Amniotic stem cell (primary cell): Measurements from ENCODE around the gene TOX2.

Source experiments
- DNase-seq: peaks from one replicate; lab custom pipeline; 2025; lab: John Stamatoyannopoulos, UW

TOX2 gene, protein sequence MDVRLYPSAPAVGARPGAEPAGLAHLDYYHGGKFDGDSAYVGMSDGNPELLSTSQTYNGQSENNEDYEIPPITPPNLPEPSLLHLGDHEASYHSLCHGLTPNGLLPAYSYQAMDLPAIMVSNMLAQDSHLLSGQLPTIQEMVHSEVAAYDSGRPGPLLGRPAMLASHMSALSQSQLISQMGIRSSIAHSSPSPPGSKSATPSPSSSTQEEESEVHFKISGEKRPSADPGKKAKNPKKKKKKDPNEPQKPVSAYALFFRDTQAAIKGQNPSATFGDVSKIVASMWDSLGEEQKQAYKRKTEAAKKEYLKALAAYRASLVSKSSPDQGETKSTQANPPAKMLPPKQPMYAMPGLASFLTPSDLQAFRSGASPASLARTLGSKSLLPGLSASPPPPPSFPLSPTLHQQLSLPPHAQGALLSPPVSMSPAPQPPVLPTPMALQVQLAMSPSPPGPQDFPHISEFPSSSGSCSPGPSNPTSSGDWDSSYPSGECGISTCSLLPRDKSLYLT

DNA sequence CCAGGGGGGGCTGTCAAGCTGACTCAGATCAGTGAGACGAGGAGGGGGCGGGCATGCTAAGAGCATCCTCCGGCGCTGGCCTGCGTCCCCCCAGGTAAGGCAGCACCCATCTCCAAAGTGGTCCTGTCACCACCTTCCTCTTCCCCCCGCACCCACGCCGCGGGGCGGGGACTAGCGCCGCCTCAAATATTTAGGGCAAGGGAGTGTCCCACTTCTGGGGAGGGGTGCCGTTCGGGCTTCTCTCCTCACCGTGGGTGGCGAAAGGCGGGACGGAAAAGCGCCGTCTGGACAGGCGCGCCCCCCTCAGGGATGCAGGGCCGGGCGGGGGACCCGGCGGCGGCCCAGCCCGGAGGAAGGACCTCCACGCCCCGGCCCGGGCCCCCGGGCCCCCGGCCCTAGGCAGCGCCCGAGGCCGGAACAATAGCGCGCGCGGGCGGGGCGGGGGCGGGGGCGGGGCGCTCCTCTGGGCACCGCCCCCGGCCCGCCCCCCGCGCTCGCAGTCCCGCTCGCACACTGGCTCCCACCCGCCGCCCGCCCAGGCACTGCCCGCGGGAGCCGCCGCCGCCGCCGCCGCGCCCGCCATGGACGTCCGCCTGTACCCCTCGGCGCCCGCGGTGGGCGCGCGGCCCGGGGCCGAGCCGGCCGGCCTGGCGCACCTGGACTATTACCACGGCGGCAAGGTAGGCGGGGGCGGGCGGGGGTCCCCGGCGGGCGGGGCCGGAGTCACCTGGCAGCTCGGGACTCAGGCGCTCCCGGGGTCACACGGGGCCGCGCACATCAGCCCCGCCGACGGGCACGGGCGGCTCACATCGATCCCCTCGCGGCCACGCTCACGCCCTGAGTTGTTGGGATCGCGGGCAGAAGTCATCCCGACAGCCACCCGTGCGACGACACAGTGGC, at the start of gene TOX2:
TOX2 (plus strand) TSS at position 542 of the 900 bp plus-strand sequence; CDS start at position 582, 40 bp downstream.
- DNase-seq: no peak

DNA sequence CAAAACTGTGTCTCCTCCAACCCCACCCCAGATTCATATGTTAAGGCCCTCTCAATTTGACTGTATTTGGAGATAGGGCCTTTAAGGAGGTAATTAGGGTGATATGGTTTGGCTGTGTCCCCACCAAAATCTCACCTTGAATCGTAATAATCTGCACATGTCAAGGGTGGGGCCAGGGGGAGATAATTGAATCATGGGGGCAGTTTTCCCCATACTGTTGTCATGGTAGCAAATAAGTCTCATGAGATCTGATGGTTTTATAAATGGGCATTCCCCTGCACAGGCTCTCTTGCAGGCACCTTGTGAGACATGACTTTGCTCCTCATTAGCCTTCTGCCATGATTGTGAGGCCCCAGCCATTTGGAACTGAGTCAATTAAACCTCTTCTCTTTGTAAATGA, 46.6 kb upstream of the TOX2 start:
- no peak for DNase-seq

DNA sequence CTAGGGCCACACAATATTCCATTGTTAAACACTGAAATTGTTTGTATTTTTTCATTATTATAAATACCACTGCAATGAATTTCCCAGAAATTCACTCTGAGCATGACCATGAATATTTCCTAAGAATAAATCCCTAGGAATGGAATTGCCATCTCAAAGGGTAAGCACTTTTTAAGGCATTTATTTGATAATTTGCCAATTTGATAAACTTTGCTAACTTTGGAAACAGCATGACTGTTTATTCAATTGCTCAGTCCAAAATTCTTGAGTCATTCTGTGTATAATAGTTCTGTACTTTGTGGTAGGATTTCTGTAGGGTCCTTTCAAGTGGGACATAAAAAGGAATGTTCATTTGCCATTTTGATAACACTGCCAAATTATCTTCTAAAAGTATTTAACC, 44.2 kb upstream of the TOX2 start:
- DNase-seq: no peak

DNA sequence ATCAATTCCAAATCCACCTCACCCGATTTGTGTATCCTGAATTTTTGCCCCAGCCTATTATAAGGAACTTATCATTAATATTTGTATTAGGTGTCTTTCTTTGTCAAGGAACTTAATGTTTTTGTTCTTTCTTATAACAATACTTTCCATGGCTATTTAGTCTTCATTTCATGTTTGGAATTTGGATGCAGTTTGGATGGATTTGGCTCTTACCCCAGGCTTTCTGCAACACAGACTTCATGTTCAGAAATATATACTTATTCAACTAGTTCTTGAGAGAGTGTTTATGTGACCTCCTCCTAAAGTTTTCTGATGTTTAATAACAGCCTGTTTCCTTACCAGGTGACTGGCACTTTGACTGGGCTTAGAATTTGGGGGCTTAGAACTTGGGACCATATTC, 35.9 kb upstream of the TOX2 start:
- no peak for DNase-seq

DNA sequence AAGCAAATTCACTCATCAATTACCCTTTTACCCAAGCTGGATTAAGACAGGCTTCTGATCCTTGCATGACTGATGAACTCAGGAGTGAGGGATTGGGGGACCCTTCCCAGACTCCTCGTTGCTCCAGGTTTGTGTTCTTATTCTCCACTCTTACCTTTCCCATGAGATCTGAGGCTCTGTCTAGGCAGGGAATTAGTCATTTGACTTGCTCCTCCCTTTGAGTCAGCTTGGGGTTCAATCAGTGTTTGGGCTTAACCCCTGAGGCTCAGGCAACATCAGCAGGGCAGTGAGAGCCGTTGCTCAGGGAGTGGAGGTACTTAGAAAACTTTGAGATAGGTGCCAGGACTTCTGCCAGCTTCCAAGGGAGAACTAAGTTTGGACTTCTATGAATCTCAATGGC, 20.7 kb upstream of the TOX2 start:
- DNase-seq: no peak

DNA sequence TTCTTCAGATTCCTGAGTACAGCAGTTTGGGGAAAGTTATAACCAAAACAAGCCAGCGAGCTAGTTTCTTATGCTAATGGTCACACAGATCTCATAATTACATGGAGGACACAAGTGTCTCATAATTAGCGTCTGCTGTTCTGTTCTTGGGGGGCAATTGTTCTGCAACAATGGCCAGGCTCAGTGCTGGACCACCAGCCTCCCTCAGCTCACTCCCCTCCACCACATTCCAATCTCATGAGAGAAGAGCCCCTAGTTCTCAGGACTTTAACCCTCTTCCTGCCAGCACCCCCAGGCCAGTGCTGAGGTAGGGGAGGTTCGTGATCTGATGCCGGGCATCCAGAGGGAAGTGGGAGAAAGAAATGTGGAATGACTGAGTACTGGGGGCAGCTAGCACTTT, 20.2 kb upstream of the TOX2 start:
- DNase-seq: no peak

DNA sequence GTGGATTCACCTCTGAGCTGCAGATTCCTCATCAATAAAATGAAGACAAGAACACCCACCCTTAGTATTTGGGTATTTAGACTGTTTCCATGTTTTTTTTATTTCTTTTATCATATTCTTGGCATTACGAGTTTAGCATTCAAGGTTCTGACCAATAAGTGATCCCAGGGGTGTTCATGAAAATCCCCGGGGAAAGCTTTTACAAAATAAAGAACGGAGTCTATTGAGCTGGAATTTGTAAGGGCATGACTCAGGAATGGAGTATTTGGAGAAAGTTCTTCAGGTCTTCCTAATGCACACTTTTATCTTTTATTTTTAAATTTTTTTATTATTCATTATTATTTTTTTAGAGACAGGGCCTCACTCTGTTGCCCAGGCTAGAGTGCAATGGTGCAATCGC, 19.4 kb upstream of the TOX2 start:
- DNase-seq: no peak

DNA sequence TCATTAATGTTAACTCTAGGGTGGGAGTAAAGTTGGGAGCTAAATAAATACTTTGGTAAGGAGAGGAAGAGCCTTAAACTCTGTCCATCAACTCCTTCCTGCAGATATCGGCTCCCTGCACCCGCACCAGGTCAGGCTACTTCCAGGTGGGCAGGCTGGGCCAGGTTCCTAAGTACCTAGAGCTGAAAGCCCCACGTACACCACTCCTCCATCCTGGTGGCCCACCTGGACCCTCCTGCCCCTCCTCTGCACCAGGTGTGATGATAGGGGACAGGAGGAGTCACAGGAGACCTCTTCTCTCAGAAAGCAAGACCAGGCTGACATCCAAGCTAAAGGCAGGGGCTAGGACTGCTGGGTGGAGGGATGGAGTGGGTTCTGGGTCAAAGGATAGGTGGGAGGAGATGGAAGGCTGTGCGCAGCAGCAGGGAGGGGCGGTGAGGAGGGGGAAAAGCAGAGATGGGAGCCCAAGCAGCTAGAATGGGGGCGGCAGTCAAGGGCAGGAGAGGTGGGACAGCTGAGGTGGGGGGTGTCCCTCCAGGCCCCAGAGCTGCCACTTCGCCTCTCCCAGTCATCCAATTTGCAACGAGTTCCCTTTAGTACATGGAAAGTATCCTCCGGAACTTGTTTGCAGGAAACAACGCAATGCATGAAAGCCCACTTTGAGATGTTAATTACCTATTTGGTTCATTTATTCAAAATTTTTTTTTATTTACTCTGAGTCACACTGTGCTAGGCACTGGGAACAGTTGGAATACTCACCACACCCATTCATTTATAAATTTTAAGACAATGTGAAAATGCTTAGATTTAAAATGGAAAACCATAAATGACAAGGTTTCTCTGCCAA, 15.2 kb upstream of the TOX2 start:
- no peak for DNase-seq

DNA sequence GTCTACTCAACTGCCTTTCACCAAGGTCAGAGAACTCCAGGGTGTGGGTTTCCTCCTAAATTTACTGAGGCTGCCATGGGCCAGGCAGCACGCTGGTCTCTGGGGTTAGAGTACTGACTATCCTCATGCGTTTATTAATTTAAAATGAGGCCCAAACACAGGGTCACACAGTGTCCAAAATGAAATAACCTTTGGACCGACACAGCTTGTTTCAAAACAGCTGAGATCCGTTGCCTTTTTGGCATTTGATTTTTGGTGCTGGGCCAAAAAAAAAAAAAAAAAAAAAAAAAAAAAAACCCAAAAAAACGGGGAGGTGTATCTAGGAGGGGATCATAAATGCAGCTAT, 14.6 kb upstream of the TOX2 start:
- no peak for DNase-seq

DNA sequence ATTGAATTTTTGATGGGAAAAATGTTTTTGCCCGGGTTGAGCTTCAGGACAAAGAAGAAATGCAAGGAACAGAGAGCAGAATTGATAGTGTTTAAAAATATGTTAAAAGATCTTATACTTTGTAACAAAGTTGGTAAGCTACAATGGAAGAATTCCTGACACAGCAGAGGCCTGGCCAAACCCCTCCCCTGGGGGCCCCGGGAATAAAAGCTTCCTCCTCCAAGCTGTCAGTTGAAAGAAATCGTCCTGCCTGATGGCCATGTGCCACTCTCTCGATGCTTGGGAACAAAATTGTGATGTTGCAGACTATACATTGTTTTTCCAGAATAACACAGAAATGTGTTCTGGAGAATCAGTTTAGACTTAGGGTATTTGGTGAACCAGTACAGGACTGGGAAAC, 14.2 kb upstream of the TOX2 start:
- DNase-seq: no peak

DNA sequence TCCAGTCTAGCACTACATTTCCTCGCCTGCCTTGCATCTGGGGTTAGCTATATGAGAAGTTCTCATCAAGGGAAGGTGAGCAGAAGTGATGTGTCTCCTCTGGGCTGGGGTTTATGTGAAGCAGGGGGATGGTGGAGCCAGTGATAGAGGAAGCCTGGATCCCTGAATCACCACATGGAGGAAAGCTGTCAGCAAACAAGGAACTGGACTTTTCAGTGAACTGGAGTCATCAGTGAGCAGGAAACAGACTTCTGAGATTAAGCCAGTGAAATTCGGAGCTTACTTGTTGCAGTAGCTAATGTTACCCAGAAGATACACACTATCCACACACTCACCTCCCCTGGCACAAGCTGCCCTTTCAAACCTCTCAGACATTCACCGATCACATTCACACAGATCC, 13.4 kb upstream of the TOX2 start:
- DNase-seq: no peak

DNA sequence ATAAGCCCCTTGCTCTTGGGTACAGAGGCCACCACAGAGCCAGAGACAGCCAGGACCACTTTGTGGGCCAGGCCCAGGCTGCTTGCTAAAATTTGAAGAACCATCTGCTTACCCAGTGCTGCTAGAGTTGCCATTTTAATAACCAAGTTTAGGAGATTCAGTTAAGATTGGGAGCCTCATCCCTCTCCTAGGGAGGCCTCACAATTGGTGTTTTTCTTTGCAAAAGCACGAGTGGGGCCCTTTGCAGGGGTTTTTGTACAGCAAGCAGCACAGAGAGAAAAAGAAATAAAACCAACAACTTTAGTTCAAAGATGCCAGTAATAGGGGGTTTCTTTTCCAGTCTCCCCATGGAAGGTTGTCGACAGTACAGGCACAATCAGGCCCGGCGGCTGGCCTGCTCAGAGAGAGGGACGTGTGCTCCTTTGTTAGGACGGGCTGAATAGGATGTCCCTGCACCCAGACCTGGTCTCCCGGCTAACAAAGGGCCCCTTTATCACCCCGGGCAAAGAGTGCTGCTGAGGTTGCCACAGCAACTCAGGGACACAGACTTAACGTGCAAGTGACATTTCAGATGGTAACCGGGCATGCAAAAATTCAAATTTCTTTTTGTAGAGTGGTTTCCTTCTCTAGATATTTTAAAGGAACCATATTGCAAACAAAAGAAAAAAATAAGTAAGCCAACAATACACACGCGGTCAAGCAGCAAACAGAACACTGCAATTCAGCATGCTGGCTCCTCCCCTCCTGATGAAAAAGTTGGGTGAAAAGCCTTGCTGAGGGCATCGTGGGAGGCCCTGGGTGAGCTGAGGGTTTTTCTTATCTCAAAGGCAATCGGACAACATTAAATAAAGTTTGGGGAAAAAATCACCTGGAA, 10.5 kb upstream of the TOX2 start:
- DNase-seq: no peak

DNA sequence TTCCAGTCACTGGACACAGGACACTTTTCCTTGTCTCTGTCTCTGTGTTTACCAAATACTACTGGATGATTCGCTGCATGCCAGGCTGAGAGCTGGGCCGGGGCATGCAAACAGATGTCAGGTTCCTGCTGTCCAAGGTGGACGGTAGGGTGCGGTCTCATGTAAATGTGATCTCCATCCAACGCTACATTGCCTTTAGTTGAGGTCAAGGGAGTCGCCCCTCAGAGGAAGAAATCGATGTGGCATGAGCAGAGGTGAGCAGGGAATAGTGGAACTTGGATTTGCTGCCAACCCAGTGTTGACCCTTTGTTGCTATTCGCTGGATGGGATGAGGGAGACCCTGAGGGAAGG, 9.8 kb upstream of the TOX2 start:
- DNase-seq: no peak

DNA sequence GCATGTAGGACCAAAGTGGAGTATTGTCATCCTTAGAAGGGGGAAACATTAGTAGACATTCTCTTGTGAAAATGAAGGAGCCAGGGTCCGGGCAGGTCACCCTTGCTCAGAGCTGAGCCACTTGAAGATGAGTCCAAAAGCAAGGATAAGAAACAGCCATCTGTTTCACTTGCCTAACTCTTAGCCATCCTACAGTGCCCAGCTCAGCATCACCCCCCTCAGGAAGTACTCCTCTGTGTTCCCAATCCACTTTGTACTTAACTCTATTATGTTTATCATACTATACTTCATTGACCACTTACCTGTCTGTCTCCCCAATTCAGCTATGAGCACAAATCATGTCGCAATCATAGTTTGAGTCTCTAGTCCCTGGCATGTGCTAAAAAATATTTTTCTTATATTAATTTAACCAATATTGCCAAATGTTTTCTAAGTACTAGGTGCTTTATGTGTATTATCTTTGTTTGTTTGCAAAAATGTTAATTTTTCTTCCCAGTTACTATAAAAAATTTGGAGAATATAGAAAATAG, 8.1 kb upstream of the TOX2 start:
- no peak for DNase-seq

DNA sequence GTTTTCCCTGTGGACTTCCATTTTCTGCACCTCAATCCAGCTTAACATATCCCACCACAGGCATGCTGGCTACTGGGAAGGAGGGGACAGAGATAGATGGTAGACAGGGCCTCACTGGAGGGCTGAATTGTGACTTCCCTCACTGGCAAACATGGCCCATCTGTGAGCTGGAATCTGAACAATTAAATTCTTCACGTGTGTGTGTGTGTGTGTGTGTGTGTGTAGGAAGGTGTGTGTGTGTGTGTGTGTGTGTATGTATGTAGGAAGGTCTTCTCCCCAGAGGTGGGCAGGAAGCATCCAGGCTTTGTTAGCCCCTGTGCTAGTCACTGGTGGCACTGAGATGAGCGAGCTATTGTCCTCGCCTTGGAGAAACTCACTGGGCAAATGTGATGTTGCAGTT, 5.4 kb upstream of the TOX2 start:
- DNase-seq: no peak

DNA sequence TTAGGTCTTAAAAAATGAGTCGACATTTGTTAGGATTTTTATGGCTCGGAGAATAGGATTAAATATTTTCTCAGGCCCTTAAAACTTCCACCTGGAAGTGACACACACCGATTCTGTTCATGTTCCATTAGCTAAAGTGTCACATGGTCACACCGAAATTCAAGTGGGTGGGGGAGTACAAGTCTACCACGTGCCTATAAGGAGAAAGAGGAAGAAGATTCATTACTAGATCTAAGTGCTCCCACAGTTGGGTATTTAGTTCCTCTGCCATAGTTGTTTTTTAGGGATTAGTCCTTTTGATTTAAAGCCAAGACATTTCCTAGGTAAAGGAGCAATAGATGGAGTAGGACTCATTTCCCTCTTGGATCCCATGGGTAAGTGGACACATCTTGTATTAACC, 4.9 kb upstream of the TOX2 start:
- no peak for DNase-seq

DNA sequence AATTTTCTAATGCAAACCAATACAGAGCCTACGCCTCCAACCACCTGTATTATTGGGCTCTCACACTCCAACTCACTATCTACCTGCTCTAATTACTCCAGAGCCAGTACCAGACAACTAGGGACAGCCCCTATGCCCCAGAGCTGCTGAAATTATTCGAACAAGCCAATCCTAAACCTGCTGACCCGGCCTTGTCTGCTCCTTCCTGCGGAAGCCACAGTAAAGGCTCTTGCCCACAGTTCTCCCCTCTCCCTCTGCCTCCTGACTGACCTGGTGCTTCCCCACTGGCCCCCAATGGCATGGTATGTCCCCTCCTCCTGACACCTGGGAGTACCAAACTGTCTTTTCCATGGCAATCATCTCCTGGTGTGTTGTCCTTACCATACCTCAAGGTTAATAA, 4.1 kb upstream of the TOX2 start:
- DNase-seq: no peak

DNA sequence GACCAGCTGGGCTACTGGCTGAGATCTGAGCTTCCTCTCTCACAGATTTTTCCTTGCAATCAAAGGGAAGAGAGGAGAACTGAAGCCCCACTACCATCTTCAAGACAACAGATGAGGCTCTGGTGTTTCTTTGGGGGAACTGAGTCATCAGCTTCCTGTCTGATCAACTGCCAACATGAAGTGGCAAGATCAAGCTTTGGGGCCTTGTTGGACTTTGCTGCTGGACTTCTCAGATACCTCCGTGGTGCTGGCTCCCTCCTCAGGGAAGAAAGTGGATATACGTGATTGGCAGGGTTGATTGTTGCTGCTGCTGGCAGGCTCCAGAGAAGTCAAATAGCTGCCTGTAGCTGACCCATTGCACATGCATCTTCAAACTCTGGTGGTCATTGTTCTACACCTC, 3.6 kb upstream of the TOX2 start:
- peak; percentile 7 for DNase-seq

DNA sequence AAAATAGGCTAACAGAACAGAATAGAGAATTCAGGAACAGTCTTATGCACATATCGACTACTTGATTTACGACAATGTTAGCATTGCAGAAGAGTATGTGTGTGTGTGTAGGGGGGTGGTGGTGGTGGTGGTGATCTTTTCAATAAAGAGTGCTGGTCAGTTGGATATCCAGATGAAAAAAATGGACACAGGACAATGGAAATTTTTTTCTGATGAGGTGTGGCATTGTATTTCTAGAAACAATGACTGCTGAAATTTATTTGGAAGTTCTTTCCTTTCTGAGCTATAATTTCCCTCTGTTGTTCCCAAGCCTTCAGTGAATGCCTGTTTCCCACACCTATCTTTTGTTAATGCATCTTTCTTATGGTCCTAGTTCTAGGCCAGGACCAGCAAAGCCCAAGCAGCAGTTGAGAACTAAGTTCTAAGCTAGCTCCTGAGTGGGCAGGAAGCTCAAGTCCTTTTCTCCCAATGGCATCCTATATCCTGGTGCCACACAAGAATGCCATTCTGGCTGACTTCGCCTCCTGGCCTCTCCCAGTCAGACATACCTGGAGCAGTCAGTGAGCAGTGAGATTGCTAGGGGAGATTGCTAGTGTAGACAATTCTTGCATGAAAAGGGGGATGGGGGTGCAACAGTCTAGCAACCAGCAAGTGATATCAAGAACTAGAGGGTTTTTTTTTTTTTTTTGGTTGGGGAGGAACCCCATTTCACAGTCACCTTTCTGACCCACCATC, 1.2 kb upstream of the TOX2 start:
- no peak for DNase-seq
